Measurements from ENCODE around the gene SDK1.

The SDK1 gene

DNA sequence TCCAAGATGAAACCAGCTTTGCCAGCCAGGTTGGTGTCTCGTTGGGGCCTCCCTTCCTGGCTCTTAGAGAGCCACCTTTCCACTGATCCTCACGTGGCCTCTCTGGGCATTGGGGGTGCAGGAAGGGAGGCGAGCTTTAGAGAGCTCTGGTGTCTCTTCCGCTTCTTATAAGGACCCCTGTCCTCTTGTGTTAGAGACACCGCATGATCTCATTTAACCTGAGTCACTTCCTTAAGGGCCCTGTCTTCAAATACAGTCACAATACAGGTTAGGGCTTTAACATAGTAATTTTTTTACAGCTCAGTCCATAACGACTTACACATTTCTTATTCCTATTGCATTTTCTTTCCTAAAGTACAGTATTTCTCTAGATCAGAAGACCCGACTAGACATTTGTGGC is 535.8 kb downstream of the SDK1 start:
- DNase-seq, result no peak

GRCh38 chr7:3844540-3845151 is 543.6 kb downstream of the SDK1 start:
- no peak for DNase-seq

DNA sequence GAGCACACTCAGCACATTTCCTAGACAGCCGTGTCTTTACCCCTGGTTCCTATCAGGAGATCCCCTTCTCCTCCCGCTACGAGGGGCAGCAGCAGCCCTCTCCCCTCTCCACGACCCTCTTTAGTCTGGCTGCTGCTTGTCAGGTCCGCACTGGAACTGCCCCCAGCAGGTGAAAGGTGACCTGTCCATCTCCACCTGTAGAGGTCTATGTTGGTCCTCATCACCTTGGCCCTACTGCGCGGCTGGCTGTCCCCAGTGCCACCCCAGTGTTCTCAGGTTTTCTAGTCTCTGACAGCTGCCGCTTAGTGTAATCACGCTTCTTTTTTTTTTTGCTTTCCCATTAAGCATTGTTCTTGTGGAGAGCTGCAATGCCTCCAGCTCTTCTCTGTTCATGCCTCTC is 545.7 kb downstream of the SDK1 start:
- DNase-seq, result no peak

GRCh38 chr7:3847336-3847735 is 546.3 kb downstream of the SDK1 start:
- no peak for DNase-seq

- no peak for DNase-seq
Observed at GRCh38 chr7:3859431-3859830, 558.4 kb downstream of the SDK1 start.

GRCh38 chr7:3860932-3861331 is 559.9 kb downstream of the SDK1 start:
- DNase-seq, result peak; percentile 88

GRCh38 chr7:3861386-3861785 is 560.3 kb downstream of the SDK1 start:
- DNase-seq, result no peak

DNA sequence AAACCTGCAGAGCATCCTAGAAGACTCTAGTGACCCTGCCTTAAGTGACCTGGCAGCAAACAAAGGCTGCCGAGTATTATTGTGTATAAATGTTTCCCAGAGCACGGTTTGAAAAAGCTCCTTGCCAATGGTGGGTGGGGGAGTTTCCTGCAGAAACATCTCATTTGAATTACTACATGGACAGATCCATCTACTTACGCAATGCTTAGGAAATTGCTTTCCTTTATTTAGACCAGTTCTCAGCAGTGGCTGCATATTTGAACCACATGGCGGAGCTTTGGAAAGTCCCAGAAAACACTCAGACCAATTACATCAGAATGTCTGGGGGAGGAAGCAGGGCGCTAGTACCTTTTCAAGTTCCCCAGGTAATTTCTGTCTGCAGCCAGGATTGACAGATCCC is 560.9 kb downstream of the SDK1 start:
- no peak for DNase-seq

- no peak for DNase-seq
Observed at GRCh38 chr7:3862774-3863173, 561.7 kb downstream of the SDK1 start.

- DNase-seq, result no peak
Observed at GRCh38 chr7:3866277-3866676, 565.2 kb downstream of the SDK1 start.

GRCh38 chr7:3867863-3868262 is 566.8 kb downstream of the SDK1 start:
- DNase-seq, result no peak

DNA sequence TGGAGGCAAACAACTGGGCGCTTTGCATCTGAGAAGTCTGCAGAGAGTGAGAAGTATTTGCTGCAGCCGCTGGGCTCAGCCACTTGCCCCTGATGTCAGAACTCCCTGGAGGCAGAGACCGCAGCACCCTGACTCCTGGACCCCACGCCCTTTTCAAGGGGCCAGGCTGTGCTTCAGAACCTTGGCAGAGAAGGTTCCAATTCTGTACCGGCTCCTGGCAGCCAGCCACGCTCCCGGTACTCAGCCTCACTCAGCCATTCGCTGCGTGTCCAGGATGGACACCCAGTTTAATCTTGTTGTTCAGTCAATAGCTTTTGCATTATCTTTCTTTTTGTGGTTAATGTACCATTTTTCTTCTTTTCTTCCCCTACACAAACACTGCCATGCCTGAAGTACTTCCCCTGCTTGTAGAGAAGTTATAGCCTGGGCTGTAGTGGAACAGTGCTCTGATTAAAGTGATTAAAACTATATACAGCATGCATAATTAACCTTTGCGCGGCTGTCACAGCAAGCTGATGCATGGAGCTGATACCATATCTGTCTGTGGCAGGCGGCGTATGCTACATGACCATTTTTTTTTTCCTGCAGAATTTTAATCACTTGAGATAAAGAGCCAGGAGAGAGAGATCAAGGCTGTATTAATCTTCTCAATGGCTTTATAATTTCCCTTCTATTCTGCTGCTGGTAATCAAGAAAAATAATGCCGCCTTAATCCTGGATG is 578.5 kb downstream of the SDK1 start:
- DNase-seq, result no peak

- DNase-seq, result no peak
Observed at GRCh38 chr7:3880228-3880987, 579.4 kb downstream of the SDK1 start.

- DNase-seq, result no peak
Observed at GRCh38 chr7:3882782-3883181, 581.7 kb downstream of the SDK1 start.

GRCh38 chr7:3884543-3884942 is 583.5 kb downstream of the SDK1 start:
- DNase-seq, result no peak

- DNase-seq, result no peak
Observed at GRCh38 chr7:3887096-3887690, 586.1 kb downstream of the SDK1 start.

GRCh38 chr7:3888096-3888495 is 587.0 kb downstream of the SDK1 start:
- no peak for DNase-seq

DNA sequence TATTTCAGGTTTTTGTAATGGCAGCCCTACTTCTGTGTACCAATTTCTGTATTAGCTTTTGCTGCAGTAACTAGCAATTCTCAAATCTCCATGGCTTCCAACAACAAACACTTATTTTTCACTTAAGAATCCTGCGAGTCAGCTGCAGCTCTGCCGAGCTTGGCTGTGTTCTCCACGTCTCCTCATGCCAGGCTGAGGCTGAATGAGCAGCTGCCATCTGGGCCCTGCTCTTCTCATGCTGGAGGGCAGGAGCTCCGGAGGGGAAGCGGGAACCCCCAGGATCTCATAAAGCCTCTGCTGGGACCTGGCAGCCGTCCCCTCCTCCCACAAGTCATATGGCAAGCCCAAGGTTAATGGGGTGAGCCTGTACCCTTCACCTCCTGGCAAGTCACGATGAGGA is 591.1 kb downstream of the SDK1 start:
- no peak for DNase-seq

- no peak for DNase-seq
Observed at GRCh38 chr7:3892686-3893085, 591.6 kb downstream of the SDK1 start.

DNA sequence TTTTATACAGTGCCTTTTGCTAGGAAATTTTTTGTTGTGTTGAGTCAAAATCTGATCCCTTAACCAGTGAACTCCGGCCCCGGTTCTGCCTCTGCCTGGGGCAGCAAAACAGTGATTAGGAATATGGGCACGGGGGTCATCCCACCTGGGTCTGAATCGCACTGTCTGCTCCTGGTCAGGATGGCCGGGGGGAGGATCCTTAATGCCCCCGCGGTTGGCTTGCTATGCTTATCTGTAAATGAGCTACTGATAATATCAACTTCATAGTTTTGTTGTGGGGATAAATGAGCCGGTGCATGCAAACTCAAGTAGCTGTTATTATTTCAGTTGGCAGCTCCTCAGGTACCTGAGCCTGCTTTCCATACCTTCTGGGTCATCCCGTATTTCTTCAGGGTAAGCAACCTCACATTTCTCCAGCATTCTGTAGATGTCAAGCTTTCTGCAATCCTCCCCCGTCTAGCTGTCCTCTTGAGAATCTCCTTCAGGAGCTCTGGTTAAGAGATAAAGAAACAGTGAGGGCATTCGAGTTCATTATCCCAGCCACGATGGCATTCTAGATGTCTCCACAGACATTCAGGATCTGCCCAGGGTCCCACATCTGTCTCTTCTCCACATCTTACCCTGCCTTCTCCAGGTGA is 592.2 kb downstream of the SDK1 start:
- DNase-seq, result peak; percentile 54

DNA sequence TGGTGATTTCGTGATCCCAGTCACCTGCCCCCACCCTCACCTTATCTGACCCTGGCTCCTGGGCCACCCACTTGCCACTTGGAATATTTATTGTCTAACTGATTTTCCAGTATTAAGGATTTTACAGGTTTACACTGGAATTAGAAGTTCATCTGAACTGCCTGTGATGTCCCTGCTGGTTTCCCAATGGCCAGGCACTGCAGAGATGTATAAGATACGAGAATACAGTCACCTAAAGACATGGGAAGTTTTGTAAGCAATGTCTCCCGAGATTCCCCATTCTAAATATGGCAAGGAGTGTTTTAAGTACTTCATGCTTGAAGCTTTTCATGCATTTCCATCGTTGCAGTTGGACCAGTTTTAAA is 592.7 kb downstream of the SDK1 start:
- DNase-seq, result no peak

GRCh38 chr7:3895341-3896116 is 594.5 kb downstream of the SDK1 start:
- no peak for DNase-seq

All from NCI-H526 treated with DMSO at 0.1 percent for 48 hours (cell line).